Measurements from ENCODE around the gene DDX39A.
A peak's percentile ranks its signal among the peaks of the same experiment; 100 is the strongest.
"Not testable (repeated sequence)": the region's sequence is repeated elsewhere in the genome, so short reads cannot be mapped to it uniquely, and the experiment has no call there.

The DDX39A gene

GRCh38 chr19:14407605-14408484 lies 11.3 kb downstream of the DDX39A start:
- no peak for TF ChIP-seq CTCF (IDR thresholded peaks at IDR 0.05; ENCODE audit: control insufficient read depth, insufficient read depth, low read depth, low read length, missing control alignments)
- no peak for DNase-seq (ENCODE audit: low read depth)
- no peak overlapping the region for H3K4me3 ChIP-seq (ENCODE audit: control insufficient read depth, low read depth, low read length)

DNA sequence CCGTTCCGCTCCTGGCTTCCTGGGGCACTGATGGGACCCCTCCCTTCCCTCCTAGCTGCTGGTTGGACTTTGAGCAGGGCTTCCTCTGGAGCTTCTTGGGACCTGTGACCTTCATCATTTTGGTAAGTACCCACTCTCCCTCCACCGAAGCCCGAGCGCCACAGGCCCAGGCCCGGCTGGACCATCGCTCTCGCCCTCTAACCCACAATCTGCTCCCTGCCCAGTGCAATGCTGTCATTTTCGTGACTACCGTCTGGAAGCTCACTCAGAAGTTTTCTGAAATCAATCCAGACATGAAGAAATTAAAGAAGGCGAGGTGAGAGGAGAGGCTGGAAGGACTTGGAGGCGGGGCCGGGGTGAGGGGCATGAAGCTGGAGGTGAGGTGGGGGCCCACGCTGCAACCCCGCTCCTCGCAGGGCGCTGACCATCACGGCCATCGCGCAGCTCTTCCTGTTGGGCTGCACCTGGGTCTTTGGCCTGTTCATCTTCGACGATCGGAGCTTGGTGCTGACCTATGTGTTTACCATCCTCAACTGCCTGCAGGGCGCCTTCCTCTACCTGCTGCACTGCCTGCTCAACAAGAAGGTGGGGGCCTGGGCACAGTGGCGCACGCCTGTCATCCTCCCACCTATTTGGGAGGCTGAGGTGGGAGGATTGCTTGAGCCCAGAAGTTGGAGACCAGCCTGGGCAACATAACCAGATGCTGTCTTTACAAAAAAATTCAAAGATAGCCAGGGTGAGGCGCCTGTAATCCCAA lies 12.3 kb downstream of the DDX39A start:
- no peak for DNase-seq (ENCODE audit: low read depth)
- TF ChIP-seq CTCF (IDR thresholded peaks at IDR 0.05; ENCODE audit: control insufficient read depth, insufficient read depth, low read depth, low read length, missing control alignments): no peak
- H3K4me3 ChIP-seq (ENCODE audit: control insufficient read depth, low read depth, low read length): no peak overlapping the region

DNA sequence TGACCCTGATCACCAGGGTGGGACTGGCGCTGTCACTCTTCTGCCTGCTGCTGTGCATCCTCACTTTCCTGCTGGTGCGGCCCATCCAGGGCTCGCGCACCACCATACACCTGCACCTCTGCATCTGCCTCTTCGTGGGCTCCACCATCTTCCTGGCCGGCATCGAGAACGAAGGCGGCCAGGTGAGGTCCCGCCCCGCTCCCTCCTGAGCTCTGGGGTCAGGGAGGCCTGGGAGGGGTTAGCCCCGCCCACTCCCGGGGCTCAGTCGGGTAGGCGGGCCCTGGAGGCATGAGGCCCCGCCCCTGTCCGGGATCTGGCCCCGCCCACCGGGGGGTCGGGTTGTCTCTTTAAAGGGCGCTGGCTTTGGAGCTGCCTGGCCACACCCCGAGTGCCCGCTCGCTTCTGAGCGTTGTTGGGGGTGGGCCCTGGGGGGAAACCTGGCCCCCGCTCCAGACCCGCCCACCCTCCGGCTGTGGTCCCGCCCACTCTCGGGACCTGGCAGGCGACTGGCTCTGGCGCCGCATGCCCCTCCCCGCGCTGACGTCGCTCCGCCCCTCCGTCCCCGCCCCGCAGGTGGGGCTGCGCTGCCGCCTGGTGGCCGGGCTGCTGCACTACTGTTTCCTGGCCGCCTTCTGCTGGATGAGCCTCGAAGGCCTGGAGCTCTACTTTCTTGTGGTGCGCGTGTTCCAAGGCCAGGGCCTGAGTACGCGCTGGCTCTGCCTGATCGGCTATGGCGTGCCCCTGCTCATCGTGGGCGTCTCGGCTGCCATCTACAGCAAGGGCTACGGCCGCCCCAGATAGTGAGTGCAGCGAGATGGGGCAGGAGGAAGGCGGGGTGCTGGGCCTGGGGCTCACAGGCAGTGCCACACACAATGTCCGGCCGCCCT lies 13.1 kb downstream of the DDX39A start:
- TF ChIP-seq CTCF (IDR thresholded peaks at IDR 0.05; ENCODE audit: control insufficient read depth, insufficient read depth, low read depth, low read length, missing control alignments): peak; percentile 66
- H3K4me3 ChIP-seq (ENCODE audit: control insufficient read depth, low read depth, low read length): no peak overlapping the region
- DNase-seq (ENCODE audit: low read depth): no peak

GRCh38 chr19:14405380-14405757 lies 13.8 kb downstream of the DDX39A start:
- H3K4me3 ChIP-seq (ENCODE audit: control insufficient read depth, low read depth, low read length): no peak overlapping the region
- TF ChIP-seq CTCF (IDR thresholded peaks at IDR 0.05; ENCODE audit: control insufficient read depth, insufficient read depth, low read depth, low read length, missing control alignments): no peak
- no peak for DNase-seq (ENCODE audit: low read depth)

GRCh38 chr19:14404312-14404711 lies 14.8 kb downstream of the DDX39A start:
- H3K4me3 ChIP-seq (ENCODE audit: control insufficient read depth, low read depth, low read length): no peak overlapping the region
- TF ChIP-seq CTCF (IDR thresholded peaks at IDR 0.05; ENCODE audit: control insufficient read depth, insufficient read depth, low read depth, low read length, missing control alignments): no peak
- DNase-seq (ENCODE audit: low read depth): no peak

DNA sequence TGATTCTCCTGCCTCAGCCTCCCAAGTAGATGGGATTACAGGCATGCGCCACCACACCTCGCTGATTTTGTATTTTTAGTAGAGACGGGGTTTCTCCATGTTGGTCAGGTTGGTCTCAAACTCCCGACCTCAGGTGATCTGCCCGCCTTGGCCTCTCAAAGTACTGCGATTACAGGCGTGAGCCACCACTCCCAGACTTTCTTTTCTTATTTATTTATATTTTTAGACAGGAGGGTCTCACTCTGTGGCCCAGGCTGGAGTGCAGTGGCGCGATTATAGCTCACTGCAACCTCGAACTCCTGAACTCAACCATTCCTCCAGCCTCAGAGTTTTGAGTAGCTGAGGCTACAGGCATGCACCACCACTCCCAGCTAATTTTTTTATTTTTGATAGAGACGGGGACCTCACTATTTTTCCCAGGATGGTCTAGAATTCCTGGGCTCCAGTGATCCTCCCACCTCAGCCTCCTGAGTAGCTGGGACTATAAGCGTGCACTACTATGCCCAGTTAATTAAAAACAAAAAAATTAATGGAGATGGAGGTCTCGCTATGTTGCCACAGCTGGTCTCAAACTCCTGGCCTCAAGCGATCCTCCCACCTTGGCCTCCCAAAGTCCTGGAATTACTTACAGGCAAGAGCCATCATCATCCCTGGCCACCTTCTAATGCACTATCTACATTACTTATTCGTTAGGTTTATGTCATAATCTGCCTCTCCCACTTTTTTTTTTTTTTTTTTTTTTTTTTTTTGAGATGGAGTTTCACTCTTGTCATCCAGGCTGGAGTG lies 15.8 kb downstream of the DDX39A start:
- H3K4me3 ChIP-seq (ENCODE audit: control insufficient read depth, low read depth, low read length); DNase-seq (ENCODE audit: low read depth): not testable (repeated sequence)
